ENCODE measurements around the gene SP5. TPM values are rescaled to one million over a fixed set of nuclear protein-coding genes. Genes with fewer than 3 reads are reported as not detected.

Gene SP5
- total and polyA plus RNA-seq, 9 of the 15 experiments (the other 6 are each of a cell fraction or from before 2014, with no cell fraction given): 0.03 to 1.7 (median 0.16) TPM; not detected in 1

Small RNA genes lying within 50 kb of the gene (small RNA-seq; reads per million reads assigned to genes)
- not detected for gene RF02271

Other genes starting within 250 kb of the SP5 start
- gene ERICH2, start 55.0 kb downstream of the SP5 start, total RNA-seq (2014; rRNA removed): 1.1 and 1.2 TPM in 2 replicates
- gene ERICH2, start 55.0 kb downstream of the SP5 start, total RNA-seq (2014; rRNA removed; fragmentation: Illumina TruSeq; extraction: Trizol): 1.2 and 2.4 TPM in 2 replicates
- gene ERICH2, start 55.0 kb downstream of the SP5 start, total RNA-seq (2015; rRNA removed; fragmentation: Illumina TruSeq; extraction: Trizol): 1.2 and 1.6 TPM in 2 replicates
- gene ERICH2, start 55.0 kb downstream of the SP5 start, total RNA-seq (2021): 1.2 and 1.3 TPM in 2 replicates
- gene ERICH2, start 55.0 kb downstream of the SP5 start, polyA plus RNA-seq (2011; rRNA removed): 1.5 and 1.8 TPM in 2 replicates
- 1.1 and 1.6 TPM in 2 replicates for gene ERICH2, start 55.0 kb downstream of the SP5 start, polyA plus RNA-seq (2014; fragmentation: Illumina TruSeq; extraction: Trizol)
- 1 to 10 TPM in 1 of 2 experiments, under 1 TPM in 1; 0.85 to 1.0 TPM for gene ERICH2, start 55.0 kb downstream of the SP5 start, polyA plus RNA-seq (2014; fragmentation: Nextera tagmentation; extraction: Ambion mirVana)
- gene ERICH2, start 55.0 kb downstream of the SP5 start, polyA plus RNA-seq (2014; rRNA removed): 1.4 and 1.8 TPM in 2 replicates
- gene GAD1, start 101.5 kb downstream of the SP5 start, total RNA-seq (2014; rRNA removed): 22.0 and 29.1 TPM in 2 replicates
- gene GAD1, start 101.5 kb downstream of the SP5 start, total RNA-seq (2014; rRNA removed; fragmentation: Illumina TruSeq; extraction: Trizol): 10.9 and 11.7 TPM in 2 replicates
- 16.8 and 17.6 TPM in 2 replicates for gene GAD1, start 101.5 kb downstream of the SP5 start, total RNA-seq (2015; rRNA removed; fragmentation: Illumina TruSeq; extraction: Trizol)
- gene GAD1, start 101.5 kb downstream of the SP5 start, total RNA-seq (2021): 14.5 and 15.7 TPM in 2 replicates
- 11.7 and 26.2 TPM in 2 replicates for gene GAD1, start 101.5 kb downstream of the SP5 start, polyA plus RNA-seq (2011; rRNA removed)
- 9.8 and 15.0 TPM in 2 replicates for gene GAD1, start 101.5 kb downstream of the SP5 start, polyA plus RNA-seq (2014; fragmentation: Illumina TruSeq; extraction: Trizol)
- 1 to 10 TPM; 2.7 to 3.9 TPM for gene GAD1, start 101.5 kb downstream of the SP5 start, polyA plus RNA-seq (2014; fragmentation: Nextera tagmentation; extraction: Ambion mirVana)
- gene GAD1, start 101.5 kb downstream of the SP5 start, polyA plus RNA-seq (2014; rRNA removed): 20.8 and 24.1 TPM in 2 replicates
- gene GORASP2, start 213.9 kb downstream of the SP5 start, total RNA-seq (2014; rRNA removed): 59.6 and 61.8 TPM in 2 replicates
- 46.1 and 55.9 TPM in 2 replicates for gene GORASP2, start 213.9 kb downstream of the SP5 start, total RNA-seq (2014; rRNA removed; fragmentation: Illumina TruSeq; extraction: Trizol)
- gene GORASP2, start 213.9 kb downstream of the SP5 start, total RNA-seq (2015; rRNA removed; fragmentation: Illumina TruSeq; extraction: Trizol): 52.3 and 54.1 TPM in 2 replicates
- 96.9 and 98.9 TPM in 2 replicates for gene GORASP2, start 213.9 kb downstream of the SP5 start, total RNA-seq (2021)
- gene GORASP2, start 213.9 kb downstream of the SP5 start, polyA plus RNA-seq (2011; rRNA removed): 180 and 239 TPM in 2 replicates
- gene GORASP2, start 213.9 kb downstream of the SP5 start, polyA plus RNA-seq (2014; fragmentation: Illumina TruSeq; extraction: Trizol): 146 and 153 TPM in 2 replicates
- 10 to 100 TPM; 27.4 to 29.9 TPM for gene GORASP2, start 213.9 kb downstream of the SP5 start, polyA plus RNA-seq (2014; fragmentation: Nextera tagmentation; extraction: Ambion mirVana)
- gene GORASP2, start 213.9 kb downstream of the SP5 start, polyA plus RNA-seq (2014; rRNA removed): 93.4 and 101 TPM in 2 replicates